Amniotic stem cell (primary cell): ENCODE data around the gene KRR1.
A peak's percentile ranks its signal among the peaks of the same experiment; 100 is the strongest.
"Not testable (repeated sequence)": the region's sequence is repeated elsewhere in the genome, so short reads cannot be mapped to it uniquely, and the experiment has no call there.

Experiments
- DNase-seq: peaks from one replicate; lab custom pipeline; 2025; lab: John Stamatoyannopoulos, UW

The KRR1 gene

GRCh38 chr12:75477137-75477536, 34.3 kb downstream of the KRR1 start:
- no peak for DNase-seq

- no peak for DNase-seq
Observed at GRCh38 chr12:75476071-75476470, 35.3 kb downstream of the KRR1 start.

GRCh38 chr12:75474116-75474515, 37.3 kb downstream of the KRR1 start:
- DNase-seq: no peak

GRCh38 chr12:75471902-75472890, 39.2 kb downstream of the KRR1 start:
- DNase-seq: no peak

GRCh38 chr12:75460204-75460603, 51.2 kb downstream of the KRR1 start:
- no peak for DNase-seq

GRCh38 chr12:75459755-75460154, 51.7 kb downstream of the KRR1 start:
- DNase-seq: no peak

GRCh38 chr12:75457866-75458265, 53.5 kb downstream of the KRR1 start:
- not testable (repeated sequence) for DNase-seq

- no peak for DNase-seq
Observed at GRCh38 chr12:75457191-75457590, 54.2 kb downstream of the KRR1 start.

- no peak for DNase-seq
Observed at GRCh38 chr12:75455839-75456238, 55.6 kb downstream of the KRR1 start.

- DNase-seq: no peak
Observed at GRCh38 chr12:75452675-75453330, 58.6 kb downstream of the KRR1 start.

GRCh38 chr12:75447691-75448393, 63.6 kb downstream of the KRR1 start:
- no peak for DNase-seq

GRCh38 chr12:75446857-75447256, 64.6 kb downstream of the KRR1 start:
- DNase-seq: peak; percentile 12

GRCh38 chr12:75445137-75445507, 66.3 kb downstream of the KRR1 start:
- not testable (repeated sequence) for DNase-seq

GRCh38 chr12:75444429-75445136, 66.8 kb downstream of the KRR1 start:
- DNase-seq: no peak

- DNase-seq: no peak
Observed at GRCh38 chr12:75443709-75444108, 67.7 kb downstream of the KRR1 start.

GRCh38 chr12:75442454-75442853, 69.0 kb downstream of the KRR1 start:
- DNase-seq: not testable (repeated sequence)

- not testable (repeated sequence) for DNase-seq
Observed at GRCh38 chr12:75441687-75442449, 69.5 kb downstream of the KRR1 start.
